ENCODE data around the gene TLCD2.

- TF ChIP-seq EP300 (IDR thresholded peaks at IDR 0.05; ENCODE audit: borderline replicate concordance) (no peak), TCF12 (IDR thresholded peaks at IDR 0.05; ENCODE audit: low read depth) (no peak), MAX (IDR thresholded peaks at IDR 0.05) (no peak), CEBPB (IDR thresholded peaks at IDR 0.05) (no peak), CREB1 (IDR thresholded peaks at IDR 0.05; ENCODE audit: low read depth) (no peak), NFIC (IDR thresholded peaks at IDR 0.05) (no peak), FOXM1 (IDR thresholded peaks at IDR 0.05; ENCODE audit: borderline replicate concordance, low read depth) (no peak), YY1 (IDR thresholded peaks at IDR 0.05; ENCODE audit: low read depth) (no peak), USF1 (IDR thresholded peaks at IDR 0.05) (no peak), EGR1 (IDR thresholded peaks at IDR 0.05) (no peak), REST (IDR thresholded peaks at IDR 0.05; ENCODE audit: low read depth) (no peak), TAF1 (IDR thresholded peaks at IDR 0.05; ENCODE audit: low read depth) (no peak), TEAD4 (IDR thresholded peaks at IDR 0.05) (no peak), RAD21 (IDR thresholded peaks at IDR 0.05; ENCODE audit: low read depth) (no peak)
These were observed 56.4 kb downstream of the TLCD2 start for GRCh38 chr17:1653735-1654134.
